Measurements from ENCODE around the gene EXOC3. TPM values are rescaled to one million over a fixed set of nuclear protein-coding genes. Genes with fewer than 3 reads are reported as not detected.

EXOC3 gene
- total and polyA plus RNA-seq, 2 of the 4 experiments (the other 2 are of a cell fraction), result 35.1 to 47.5 TPM

- no peak for TF ChIP-seq NFE2L2 (IDR thresholded peaks at IDR 0.05; ENCODE audit: low read depth, low read length)
- no peak for TF ChIP-seq MAFK (IDR thresholded peaks at IDR 0.05; ENCODE audit: low read depth, low read length)
- no peak for TF ChIP-seq ELK1 (IDR thresholded peaks at IDR 0.05; ENCODE audit: borderline replicate concordance, low read depth, low read length)
- no peak for TF ChIP-seq CEBPB (IDR thresholded peaks at IDR 0.05; ENCODE audit: low read depth, low read length)
- TF ChIP-seq RAD21 (IDR thresholded peaks at IDR 0.05; ENCODE audit: low read length), result no peak
- WGBS, 2 experiments (ENCODE audit: extremely low coverage in 2 of 2, insufficient read length in 1 of 2), result 80% methylated on average over 9 of the region's 32 CpGs; no CpG with 5 or more reads in 1 of the 2 experiments
Observed at GRCh38 chr5:499233-500209, 56.5 kb downstream of the EXOC3 start.

More at GRCh38 chr5:499233-500209, 56.5 kb downstream of the EXOC3 start:
- no peaks in the 10 kb centered on the region; the same call in 1 of the 2 replicates for H3K9me3 ChIP-seq (ENCODE audit: control insufficient read depth, insufficient read depth, low read length)
- H2AK5ac ChIP-seq (ENCODE audit: low read depth, low read length), result no peak overlapping the region
- no peaks in the 10 kb centered on the region for H3K36me3 ChIP-seq (ENCODE audit: control insufficient read depth, insufficient read depth, low read length)
- POLR2A ChIA-PET (ENCODE audit: unreplicated experiment), result no interaction called here
- no peaks in the 10 kb centered on the region for H3K4me1 ChIP-seq (ENCODE audit: control insufficient read depth, insufficient read depth, low read length)
- no peak overlapping the region for H3K4me2 ChIP-seq (ENCODE audit: low read depth, low read length)
- H4K91ac ChIP-seq (ENCODE audit: insufficient read depth, low read depth, low read length), result no peak overlapping the region
- H2AFZ ChIP-seq (replicated peaks; ENCODE audit: low read length, poor library complexity), result peak overlapping the region; percentile 51
- no peak for DNase-seq
- H3K23ac ChIP-seq (ENCODE audit: low read depth, low read length), result no peak overlapping the region
- no peak overlapping the region for H4K8ac ChIP-seq (ENCODE audit: low read depth in 2 of 2, low read length in 2 of 2)
- H3K4ac ChIP-seq (ENCODE audit: low read depth, low read length), result no peak overlapping the region
- no peak overlapping the region for H3K4me3 ChIP-seq (ENCODE audit: insufficient read depth, low read depth, low read length)
- H4K5ac ChIP-seq (ENCODE audit: low read depth, low read length), result no peak overlapping the region
- CTCF ChIA-PET, result no interaction called here
- in situ Hi-C loops (cut with MboI; ENCODE audit: low sequenced_read_pairs) (no loop called here), dilution Hi-C loops (cut with HindIII; ENCODE audit: low sequenced_read_pairs, unreplicated experiment) (no loop called here), intact Hi-C loops (cut with micrococcal nuclease) (no loop called here)
- H2BK15ac ChIP-seq (ENCODE audit: low read depth, low read length), result no peak overlapping the region
- H2BK5ac ChIP-seq (ENCODE audit: low read depth, low read length, poor library complexity, severe bottlenecking), result no peak overlapping the region
- H3K27ac ChIP-seq (ENCODE audit: insufficient read depth, low read length), result no peak overlapping the region
- no peaks in the 10 kb centered on the region for H3K79me1 ChIP-seq (ENCODE audit: low read depth in 1 of 2, low read length in 2 of 2)
- H3K9me1 ChIP-seq (ENCODE audit: insufficient read depth, low read length), result no peaks in the 10 kb centered on the region
- no peak overlapping the region for H2BK20ac ChIP-seq (ENCODE audit: low read depth, low read length)
- no peaks in the 10 kb centered on the region for H4K20me1 ChIP-seq (ENCODE audit: insufficient read depth, low read length)
- no peak overlapping the region for H2BK120ac ChIP-seq (ENCODE audit: low read depth, low read length)
- peaks cover 48% of the 10 kb centered on the region for H3K27me3 ChIP-seq (ENCODE audit: control insufficient read depth, insufficient read depth, low read length)
- no peak overlapping the region for H3K18ac ChIP-seq (ENCODE audit: low read depth, low read length)
- no peak overlapping the region for H2AK9ac ChIP-seq (replicated peaks; ENCODE audit: low read depth, low read length, poor library complexity)
- H3K9ac ChIP-seq (ENCODE audit: low read depth, low read length), result no peak overlapping the region
- H3K14ac ChIP-seq (replicated peaks; ENCODE audit: low read depth, low read length), result no peak overlapping the region
- ATAC-seq (ENCODE audit: low read depth), result no peak
- no peak overlapping the region for H3K56ac ChIP-seq (ENCODE audit: extremely low read depth, insufficient read depth, low read length)
- no TSS peak for BruUV-seq (replicated peaks)
